ENCODE measurements around the gene FBLN7.

GRCh38 chr2:112198780-112199179 is 60.6 kb downstream of the FBLN7 start:
- TF ChIP-seq CTCF (conservative IDR thresholded peaks at IDR 0.05; ENCODE audit: low read depth, low read length): no peak
- no peak for TF ChIP-seq EZH2 (IDR thresholded peaks at IDR 0.05; ENCODE audit: borderline replicate concordance, low read depth, low read length, poor library complexity, severe bottlenecking)
